HepG2 (cell line): Measurements from ENCODE around the gene TMEM143. TPM values are rescaled to one million over a fixed set of nuclear protein-coding genes. Genes with fewer than 3 reads are reported as not detected.

Experiments
- DR1 ChIP-seq: sonication (generic); formaldehyde crosslinking; IDR thresholded peaks from 2 replicates; pipeline ENCODE4 v1.8.0; 2021; ENCODE audit warnings: mild to moderate bottlenecking, missing genetic modification reagents, inconsistent platforms
- HNF4A ChIP-seq: sonication (generic); formaldehyde crosslinking; IDR thresholded peaks from 2 replicates; pipeline ENCODE4 v1.4.0; 2020; ENCODE audit warnings: missing genetic modification reagents
- HOXA3 ChIP-seq: sonication (generic); formaldehyde crosslinking; IDR thresholded peaks from 2 replicates; pipeline ENCODE4 v1.5.0; 2020; ENCODE audit warnings: missing genetic modification reagents
- ISL2 ChIP-seq: sonication (generic); formaldehyde crosslinking; IDR thresholded peaks from 2 replicates; pipeline ENCODE4 v1.5.0; 2020; ENCODE audit warnings: missing genetic modification reagents
- MTA1 ChIP-seq: sonication (generic); formaldehyde crosslinking; IDR thresholded peaks from 2 replicates; pipeline ENCODE4 v1.4.0; 2020; ENCODE audit warnings: missing genetic modification reagents, mild to moderate bottlenecking, borderline replicate concordance
- MXD1 ChIP-seq: sonication (generic); formaldehyde crosslinking; IDR thresholded peaks from 2 replicates; pipeline ENCODE4 v1.4.0; 2020; ENCODE audit warnings: mild to moderate bottlenecking, missing genetic modification reagents
- PRDM10 ChIP-seq: sonication (generic); formaldehyde crosslinking; IDR thresholded peaks from 2 replicates; pipeline ENCODE4 v1.4.0; 2020; ENCODE audit warnings: low read depth, missing genetic modification reagents
- RARA ChIP-seq: IDR thresholded peaks from 2 replicates; pipeline ENCODE4 v1.6.1; 2016; ENCODE audit warnings: missing genetic modification reagents, missing compliant biosample characterization
- SALL1 ChIP-seq: sonication (generic); formaldehyde crosslinking; IDR thresholded peaks from 2 replicates; pipeline ENCODE4 v1.8.0; 2022; ENCODE audit warnings: mild to moderate bottlenecking, missing genetic modification reagents
- SOX13 ChIP-seq, 3 experiments: fragments of 450-650 bp in 1 of 3; sonication (generic) in 1 of 3; formaldehyde crosslinking in 1 of 3; IDR thresholded peaks in 2 of 3; conservative IDR thresholded peaks in 1 of 3; 2 replicates each; pipeline versions ENCODE4 v1.5.0 to v1.6.1; 2016 to 2020; ENCODE audit warnings: antibody characterized with exemption in 1 of 3, mild to moderate bottlenecking in 1 of 3, missing compliant biosample characterization in 1 of 3, missing genetic modification reagents in 1 of 3, moderate library complexity in 1 of 3
- TCF7L2 ChIP-seq: IDR thresholded peaks from 2 replicates; pipeline ENCODE4 v1.6.1; 2011; ENCODE audit warnings: mild to moderate bottlenecking, low read depth, low read length, moderate library complexity
- UBTF ChIP-seq: sonication (generic); formaldehyde crosslinking; IDR thresholded peaks from 2 replicates; pipeline ENCODE4 v1.4.0; 2020; ENCODE audit warnings: mild to moderate bottlenecking, missing genetic modification reagents
- ZFP41 ChIP-seq: sonication (generic); formaldehyde crosslinking; IDR thresholded peaks from 2 replicates; pipeline ENCODE4 v1.4.0; 2020; ENCODE audit warnings: mild to moderate bottlenecking, missing genetic modification reagents, borderline replicate concordance
- ZFP90 ChIP-seq: sonication (generic); formaldehyde crosslinking; IDR thresholded peaks from 2 replicates; pipeline ENCODE4 v1.8.0; 2022; ENCODE audit warnings: missing genetic modification reagents, mild to moderate bottlenecking, inconsistent platforms, borderline replicate concordance
- ZNF431 ChIP-seq: sonication (generic); formaldehyde crosslinking; IDR thresholded peaks from 2 replicates; pipeline ENCODE4 v1.9.0; 2022; ENCODE audit warnings: missing genetic modification reagents, low read depth, mild to moderate bottlenecking, borderline replicate concordance
- ZNF574 ChIP-seq: sonication (generic); formaldehyde crosslinking; IDR thresholded peaks from 2 replicates; pipeline ENCODE4 v1.4.0; 2020; ENCODE audit warnings: missing genetic modification reagents
- ZNF761 ChIP-seq: sonication (generic); formaldehyde crosslinking; conservative IDR thresholded peaks from 2 replicates; pipeline ENCODE4 v1.4.0; 2020; ENCODE audit warnings: mild to moderate bottlenecking, missing genetic modification reagents
- ZNF839 ChIP-seq: sonication (generic); formaldehyde crosslinking; IDR thresholded peaks from 2 replicates; pipeline ENCODE4 v1.4.0; 2020; ENCODE audit warnings: missing genetic modification reagents, mild to moderate bottlenecking, borderline replicate concordance
- polyA plus RNA-seq, 8 experiments: library from polyadenylated mRNA; depleted of rRNA in 3 of 8; stranded (reverse) in 7 of 8; unstranded in 1 of 8; fragments of >200 nt; fragmentation: Illumina TruSeq in 4 of 8; extraction: Trizol in 4 of 8; gene quantifications; 2 replicates each; pipeline versions ENCODE4 v1.2.1 to v1.2.3, GENCODE V29; 2011 to 2016; ENCODE audit warnings: low read depth in 4 of 8, missing spikeins in 1 of 8, mixed read lengths in 1 of 8; ENCODE audit not compliant: insufficient read depth in 1 of 8
- total RNA-seq, 5 experiments: library from RNA; depleted of rRNA; stranded (reverse); fragments of >200 nt; fragmentation: Illumina TruSeq; extraction: Trizol; gene quantifications; 2 replicates each; pipeline ENCODE4 v1.2.3, GENCODE V29; 2016; ENCODE audit warnings: low read depth in 1 of 5
- TF ChIP-seq, protein P1 (sequence below): sonication (generic); formaldehyde crosslinking; IDR thresholded peaks from 2 replicates; pipeline ENCODE4 v1.8.1; 2023; ENCODE audit warnings: missing genetic modification reagents, mild to moderate bottlenecking, borderline replicate concordance

Gene TMEM143
- total and polyA plus RNA-seq, 2 of the 13 experiments (the other 11 are each of a cell fraction or from before 2014, with no cell fraction given): 7.7 to 11.3 TPM

- TF ChIP-seq ZNF574 (CRISPR knock-in tag): peak; percentile 13; the same call in 1 of the 2 replicates
- TF ChIP-seq ZNF839: no peak
- TF ChIP-seq, protein P1, sequence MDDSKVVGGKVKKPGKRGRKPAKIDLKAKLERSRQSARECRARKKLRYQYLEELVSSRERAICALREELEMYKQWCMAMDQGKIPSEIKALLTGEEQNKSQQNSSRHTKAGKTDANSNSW (CRISPR knock-in tag): no peak
- no peak for TF ChIP-seq DR1 (CRISPR knock-in tag)
- no peak for TF ChIP-seq ZNF431 (CRISPR knock-in tag)
- no peak for TF ChIP-seq SOX13 (IDR thresholded peaks at IDR 0.05)
- TF ChIP-seq SOX13 (CRISPR knock-in tag; conservative IDR thresholded peaks at IDR 0.05 in 1 of 2, IDR thresholded peaks at IDR 0.05 in 1 of 2): peak in 1 of 2 experiments; percentile 38; a peak in 1 of 4 replicates
- TF ChIP-seq ISL2: 0 out of 2 replicates have a peak, but pooled peaks have one; percentile 21
- 0 out of 2 replicates have a peak, but pooled peaks have one; percentile 15 for TF ChIP-seq HOXA3 (CRISPR knock-in tag)
- peak; percentile 33; the same call in 1 of the 2 replicates for TF ChIP-seq SALL1 (CRISPR knock-in tag)
- TF ChIP-seq RARA (CRISPR knock-in tag): peak; percentile 87
- TF ChIP-seq TCF7L2: peak; percentile 70
- TF ChIP-seq MTA1 (CRISPR knock-in tag): no peak
- TF ChIP-seq HNF4A (CRISPR knock-in tag): peak; percentile 38
- no peak for TF ChIP-seq MXD1
- TF ChIP-seq ZFP90 (CRISPR knock-in tag): no peak
- TF ChIP-seq ZNF761 (CRISPR knock-in tag): no peak
- 0 out of 2 replicates have a peak, but pooled peaks have one; percentile 36 for TF ChIP-seq UBTF (CRISPR knock-in tag)
- TF ChIP-seq PRDM10 (CRISPR knock-in tag): no peak
- TF ChIP-seq ZFP41 (CRISPR knock-in tag): no peak
Measured at GRCh38 chr19:48295458-48295857, 68.3 kb downstream of the TMEM143 start (continued).
